OCI-LY3 (cell line): ENCODE data around the gene APOL1.

Experiments used
- H2AFZ ChIP-seq: fragments of 200-600, 300-600 bp; shearing (Covaris generic); 2 replicates; pipeline ENCODE4 v1.6.0; 2014; ENCODE audit warnings: antibody characterized with exemption, low read depth, low read length
- H3K27ac ChIP-seq: fragments of 200-600, 300-600 bp; sonication (generic); 2 replicates; pipeline ENCODE4 v1.5.1; 2014; ENCODE audit warnings: mild to moderate bottlenecking, low read length, moderate library complexity, mixed read lengths
- H3K27me3 ChIP-seq: fragments of 200-600, 300-600 bp; sonication (generic); 2 replicates; pipeline ENCODE4 v1.6.1; 2014; ENCODE audit warnings: low read depth, low read length, mixed read lengths
- H3K36me3 ChIP-seq: fragments of 200-600, 300-600 bp; sonication (generic); replicated peaks from 2 replicates; pipeline ENCODE3; 2014; ENCODE audit warnings: low read depth, low read length, mixed read lengths
- H3K4me1 ChIP-seq: fragments of 300-600, 200-600 bp; sonication (generic); 2 replicates; pipeline ENCODE4 v1.6.1; 2014; ENCODE audit warnings: low read length, mixed read lengths
- H3K4me2 ChIP-seq: fragments of 200-600, 300-600 bp; sonication (generic); 2 replicates; pipeline ENCODE4 v1.6.1; 2014; ENCODE audit warnings: low read length, mixed read lengths
- H3K4me3 ChIP-seq: fragments of 300-600, 200-600 bp; sonication (generic); 2 replicates; pipeline ENCODE4 v1.5.1; 2014; ENCODE audit warnings: antibody characterized with exemption, mild to moderate bottlenecking, low read length, moderate library complexity
- H3K79me2 ChIP-seq: fragments of 300-600, 200-600 bp; shearing (Covaris generic); 2 replicates; pipeline ENCODE4 v1.6.1; 2014; ENCODE audit warnings: mild to moderate bottlenecking, low read length, mixed read lengths
- H3K9ac ChIP-seq: fragments of 300-600, 200-600 bp; shearing (Covaris generic); 2 replicates; pipeline ENCODE4 v1.6.0; 2014; ENCODE audit warnings: mild to moderate bottlenecking, low read length, moderate library complexity
- H3K9me3 ChIP-seq: fragments of 200-600, 300-600 bp; shearing (Covaris generic); 2 replicates; pipeline ENCODE4 v1.6.1; 2014; ENCODE audit warnings: low read length, mixed read lengths; ENCODE audit not compliant: insufficient read depth
- H4K20me1 ChIP-seq: fragments of 200-600, 300-600 bp; sonication (generic); 2 replicates; pipeline ENCODE4 v1.6.1; 2016; ENCODE audit warnings: low read length, mixed read lengths; ENCODE audit not compliant: insufficient read depth
- EZH2phosphoT487 ChIP-seq: fragments of 200-600 bp; shearing (Covaris generic); IDR thresholded peaks from 2 replicates; pipeline ENCODE4 v1.6.1; 2018; ENCODE audit warnings: antibody characterized with exemption, mixed run types, low read depth
- TF ChIP-seq, protein P1 (sequence below): fragments of 200-600, 300-600 bp; sonication (generic); IDR thresholded peaks from 2 replicates; pipeline ENCODE4 v1.5.1; 2014; ENCODE audit warnings: antibody characterized with exemption, low read length, low read depth

Gene APOL1

DNA sequence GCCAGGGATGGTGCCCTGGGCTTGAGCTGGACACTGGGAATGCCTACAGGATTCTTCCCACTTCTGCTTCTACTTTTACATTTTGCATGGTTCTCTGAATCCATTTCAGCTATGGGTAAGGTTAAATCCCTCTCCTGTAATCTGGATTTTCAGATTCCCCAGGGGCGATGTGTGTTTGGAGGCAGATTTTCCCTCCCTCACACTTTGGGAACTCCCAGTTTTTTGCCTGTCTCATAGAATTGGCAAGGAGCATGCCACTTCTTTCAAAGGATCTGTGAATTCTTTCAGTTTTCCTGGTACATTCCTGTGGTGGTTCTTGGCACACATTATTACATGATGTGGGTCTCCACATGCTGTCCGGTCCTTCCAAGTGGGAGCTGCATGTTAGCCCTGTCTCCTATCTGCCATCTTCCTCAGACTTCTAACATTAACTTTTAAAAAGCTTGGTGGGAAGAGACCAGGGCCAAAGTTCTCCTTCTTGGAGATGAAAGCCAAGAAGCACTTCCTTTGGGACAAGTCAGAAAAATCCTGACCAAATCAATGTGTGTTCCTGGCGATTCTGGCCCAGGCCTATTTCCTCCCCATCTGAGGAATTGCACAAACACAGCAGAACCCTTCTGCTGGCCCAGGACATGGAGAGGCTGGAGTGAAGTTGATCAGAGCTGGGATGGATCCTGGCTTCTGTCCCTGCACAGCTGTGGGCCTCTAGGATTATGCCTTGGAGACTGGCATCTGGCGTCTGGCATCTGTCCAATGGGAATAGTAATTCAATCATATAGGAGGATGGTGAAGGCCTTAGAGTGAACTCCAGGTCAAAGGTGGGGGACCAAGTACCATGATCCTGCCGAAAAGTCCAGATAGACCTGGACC is 8.2 kb upstream of the APOL1 start:
- no peak overlapping the region for H2AFZ ChIP-seq
- no peaks in the 10 kb centered on the region for H3K27me3 ChIP-seq

DNA sequence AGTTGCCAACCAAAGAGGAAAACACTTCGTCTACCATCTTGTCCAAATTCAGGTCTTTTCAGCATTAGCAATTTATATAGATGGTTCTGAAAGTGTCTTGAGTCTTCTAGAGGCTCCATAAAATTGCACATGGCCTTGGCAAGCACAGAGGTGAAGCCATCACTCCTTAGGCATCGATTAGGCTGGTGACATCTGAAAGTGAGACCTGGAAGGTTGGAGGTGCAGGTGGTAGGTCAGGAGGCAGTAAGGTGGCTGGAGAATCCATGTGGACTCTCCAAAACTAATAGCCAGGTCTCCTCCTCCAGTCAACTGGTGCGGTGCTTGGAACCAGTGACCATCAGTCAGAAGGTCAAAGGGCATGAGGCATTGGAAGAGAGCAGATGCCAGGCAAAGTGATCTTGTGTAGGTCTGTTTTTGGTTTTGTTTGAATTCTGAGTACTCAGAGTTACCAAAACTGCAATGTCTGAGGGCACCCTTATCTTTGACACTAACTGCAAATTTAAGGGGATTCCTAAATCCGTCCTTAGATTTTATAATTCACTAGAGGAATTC is 7.1 kb upstream of the APOL1 start:
- H3K4me2 ChIP-seq, result no peak overlapping the region
- TF ChIP-seq, protein P1, sequence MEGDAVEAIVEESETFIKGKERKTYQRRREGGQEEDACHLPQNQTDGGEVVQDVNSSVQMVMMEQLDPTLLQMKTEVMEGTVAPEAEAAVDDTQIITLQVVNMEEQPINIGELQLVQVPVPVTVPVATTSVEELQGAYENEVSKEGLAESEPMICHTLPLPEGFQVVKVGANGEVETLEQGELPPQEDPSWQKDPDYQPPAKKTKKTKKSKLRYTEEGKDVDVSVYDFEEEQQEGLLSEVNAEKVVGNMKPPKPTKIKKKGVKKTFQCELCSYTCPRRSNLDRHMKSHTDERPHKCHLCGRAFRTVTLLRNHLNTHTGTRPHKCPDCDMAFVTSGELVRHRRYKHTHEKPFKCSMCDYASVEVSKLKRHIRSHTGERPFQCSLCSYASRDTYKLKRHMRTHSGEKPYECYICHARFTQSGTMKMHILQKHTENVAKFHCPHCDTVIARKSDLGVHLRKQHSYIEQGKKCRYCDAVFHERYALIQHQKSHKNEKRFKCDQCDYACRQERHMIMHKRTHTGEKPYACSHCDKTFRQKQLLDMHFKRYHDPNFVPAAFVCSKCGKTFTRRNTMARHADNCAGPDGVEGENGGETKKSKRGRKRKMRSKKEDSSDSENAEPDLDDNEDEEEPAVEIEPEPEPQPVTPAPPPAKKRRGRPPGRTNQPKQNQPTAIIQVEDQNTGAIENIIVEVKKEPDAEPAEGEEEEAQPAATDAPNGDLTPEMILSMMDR, result no peak
- no peak for TF ChIP-seq EZH2phosphoT487
- peaks cover 39% of the 10 kb centered on the region for H3K36me3 ChIP-seq
- no peak overlapping the region for H2AFZ ChIP-seq
- H3K4me1 ChIP-seq, result peaks cover 37% of the 10 kb centered on the region
- H3K27ac ChIP-seq, result no peak overlapping the region
- H3K9ac ChIP-seq, result no peak overlapping the region
- H3K27me3 ChIP-seq, result no peaks in the 10 kb centered on the region
- H3K4me3 ChIP-seq, result no peak overlapping the region
- no peaks in the 10 kb centered on the region for H4K20me1 ChIP-seq
- no peaks in the 10 kb centered on the region for H3K79me2 ChIP-seq
- peaks cover 38% of the 10 kb centered on the region for H3K9me3 ChIP-seq

More for the DNA sequence above, 8.2 kb upstream of the APOL1 start:
- TF ChIP-seq, protein P1, result no peak
- no peak for TF ChIP-seq EZH2phosphoT487
- Histone ChIP-seq H3K4me3 (no peak overlapping the region), H3K27ac (no peak overlapping the region), H3K4me2 (no peak overlapping the region), H3K9me3 (peaks cover 38% of the 10 kb centered on the region), H3K9ac (no peak overlapping the region), H3K36me3 (peaks cover 39% of the 10 kb centered on the region), H3K79me2 (peaks cover 10% of the 10 kb centered on the region), H3K4me1 (peaks cover 39% of the 10 kb centered on the region), H4K20me1 (no peaks in the 10 kb centered on the region)

DNA sequence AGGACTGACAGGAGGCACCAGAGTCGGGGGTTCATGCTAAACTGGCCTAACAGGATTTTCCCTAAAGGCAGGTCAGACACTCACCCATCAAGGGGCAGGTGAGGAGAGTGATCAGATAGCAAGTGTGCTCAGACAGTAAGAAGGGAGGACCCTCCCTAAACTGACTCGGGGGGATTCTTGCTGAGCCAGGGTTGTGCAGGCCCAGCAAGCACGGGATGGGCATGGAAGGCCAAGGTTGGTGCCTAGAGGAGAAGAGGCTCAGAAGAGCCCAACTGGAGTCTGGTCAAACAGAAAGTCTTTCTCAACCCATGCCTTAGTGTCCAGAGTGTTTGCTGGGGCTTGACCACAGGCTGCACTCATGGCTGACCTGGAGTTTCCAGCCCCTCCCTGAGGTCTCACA is 6.2 kb upstream of the APOL1 start:
- Histone ChIP-seq H3K79me2 (peaks cover 3% of the 10 kb centered on the region), H3K27ac (no peak overlapping the region), H3K36me3 (peaks cover 39% of the 10 kb centered on the region), H3K4me1 (peaks cover 44% of the 10 kb centered on the region), H3K4me2 (no peak overlapping the region), H3K27me3 (no peaks in the 10 kb centered on the region), H3K9me3 (peaks cover 38% of the 10 kb centered on the region), H2AFZ (no peak overlapping the region), H4K20me1 (no peaks in the 10 kb centered on the region), H3K4me3 (no peak overlapping the region), H3K9ac (no peak overlapping the region)
- TF ChIP-seq EZH2phosphoT487, result no peak
- TF ChIP-seq, protein P1, result no peak

DNA sequence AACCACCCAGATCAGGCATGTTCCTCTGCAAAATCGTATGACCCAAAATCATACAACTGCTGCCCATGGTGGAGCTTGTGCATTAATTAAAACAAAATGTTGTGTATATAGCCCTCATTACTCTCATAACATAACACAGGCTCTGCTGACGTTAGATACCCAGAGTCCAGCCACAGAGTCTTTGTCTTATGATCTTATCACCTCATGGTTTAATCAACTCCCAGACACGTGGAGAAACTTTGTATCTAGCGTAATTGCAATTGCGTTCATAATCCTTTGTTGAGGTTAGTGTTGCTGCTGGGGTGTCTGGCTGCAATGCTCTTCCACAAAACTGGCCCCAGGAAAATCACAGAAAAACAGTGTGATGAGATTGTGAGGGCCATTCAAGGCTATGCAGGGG is 5.0 kb upstream of the APOL1 start:
- no peak overlapping the region for H3K9ac ChIP-seq
- TF ChIP-seq, protein P1, result no peak
- no peak for TF ChIP-seq EZH2phosphoT487
- H3K4me3 ChIP-seq, result no peak overlapping the region
- H3K4me1 ChIP-seq, result peaks cover 54% of the 10 kb centered on the region
- no peak overlapping the region for H2AFZ ChIP-seq
- no peak overlapping the region for H3K27ac ChIP-seq
- H3K27me3 ChIP-seq, result no peaks in the 10 kb centered on the region
- peaks cover 35% of the 10 kb centered on the region for H3K36me3 ChIP-seq
- H4K20me1 ChIP-seq, result no peaks in the 10 kb centered on the region
- peaks cover 30% of the 10 kb centered on the region for H3K9me3 ChIP-seq
- peaks cover 15% of the 10 kb centered on the region for H3K79me2 ChIP-seq
- no peak overlapping the region for H3K4me2 ChIP-seq
